Activated naive CD4-positive, alpha-beta T cell treated with Interleukin-2 at 50 U/mL for 16 hours (primary cell): Measurements from ENCODE around the gene GMPPB.
A peak's percentile ranks its signal among the peaks of the same experiment; 100 is the strongest.
"Not testable (repeated sequence)": the region's sequence is repeated elsewhere in the genome, so short reads cannot be mapped to it uniquely, and the experiment has no call there.

Experiments
- DNase-seq: peaks from one replicate; pipeline ENCODE4 v3.0.0-alpha.2; 2020

Gene GMPPB

DNA sequence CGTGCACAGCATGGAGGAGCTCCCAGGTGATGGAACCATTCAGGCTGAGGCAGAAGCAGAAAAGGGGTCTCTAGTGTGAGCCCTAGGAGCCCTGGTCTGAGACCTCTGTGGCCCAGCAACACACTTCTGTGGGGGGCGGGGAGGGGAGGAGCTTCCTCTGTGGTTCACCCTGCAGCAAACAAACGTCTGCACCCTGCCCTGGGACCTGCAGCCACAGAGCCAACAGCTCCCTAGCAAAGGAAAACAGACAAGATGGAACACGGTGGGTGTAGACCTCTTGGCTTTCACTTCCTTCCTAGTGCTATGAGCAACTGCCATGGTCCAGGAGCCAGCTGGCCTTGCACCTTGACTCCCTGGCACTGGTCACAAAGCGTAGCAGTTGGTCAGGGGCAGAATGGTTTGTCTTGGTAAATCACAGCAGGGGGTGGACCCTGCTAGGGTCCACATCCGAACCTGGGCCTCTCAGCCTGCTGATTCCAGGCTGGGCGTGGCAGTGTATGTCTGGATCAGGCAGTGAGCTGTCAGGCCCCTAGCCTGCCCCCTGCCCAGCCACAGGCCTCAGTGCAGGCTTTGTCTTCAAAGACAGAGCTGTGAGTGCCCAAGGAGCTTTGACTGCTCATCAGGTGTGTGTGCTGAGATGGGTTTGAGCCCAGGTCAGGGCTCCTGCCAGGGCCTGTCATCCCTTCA, 11.0 kb downstream of the GMPPB start:
- no peak for DNase-seq

DNA sequence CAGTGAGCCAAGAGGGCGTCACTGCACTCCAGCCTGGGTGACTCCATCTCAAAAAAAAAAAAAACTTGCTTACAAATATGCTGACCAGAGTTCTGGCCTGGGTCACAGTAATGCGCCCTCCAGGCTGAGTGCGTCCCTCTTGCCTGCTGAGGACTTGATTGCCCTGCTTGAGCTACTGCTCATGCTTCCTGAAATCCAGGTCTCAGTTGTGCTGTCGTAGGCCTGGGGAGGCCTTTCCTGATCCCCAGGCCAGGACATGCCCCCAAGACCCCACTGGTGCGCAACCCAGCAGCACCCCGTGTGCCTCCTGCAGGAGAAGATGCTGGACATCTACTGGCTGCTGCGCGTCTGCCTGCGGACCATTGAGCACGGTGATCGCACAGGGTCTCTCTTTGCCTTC, 11.6 kb downstream of the GMPPB start:
- DNase-seq: no peak

DNA sequence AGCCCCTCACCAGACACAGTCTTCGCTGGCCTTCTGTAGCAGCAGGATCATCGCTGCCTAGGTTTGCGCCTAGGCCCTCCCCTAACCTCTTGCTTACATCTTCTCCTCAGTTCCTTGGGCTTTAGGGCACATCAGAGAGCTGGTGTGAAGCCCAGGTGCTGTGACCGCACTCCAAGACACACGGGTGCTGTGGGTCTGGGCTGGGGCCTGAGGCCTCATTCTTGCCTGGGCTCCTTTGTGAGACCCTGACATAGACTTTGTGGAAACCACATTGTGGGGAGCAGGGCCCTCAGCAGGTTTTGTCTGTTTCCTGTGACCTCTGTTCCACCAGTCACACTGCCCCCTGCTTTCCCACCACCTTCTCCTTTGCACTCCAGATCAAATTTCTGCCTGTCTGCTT, 12.3 kb downstream of the GMPPB start:
- no peak for DNase-seq

DNA sequence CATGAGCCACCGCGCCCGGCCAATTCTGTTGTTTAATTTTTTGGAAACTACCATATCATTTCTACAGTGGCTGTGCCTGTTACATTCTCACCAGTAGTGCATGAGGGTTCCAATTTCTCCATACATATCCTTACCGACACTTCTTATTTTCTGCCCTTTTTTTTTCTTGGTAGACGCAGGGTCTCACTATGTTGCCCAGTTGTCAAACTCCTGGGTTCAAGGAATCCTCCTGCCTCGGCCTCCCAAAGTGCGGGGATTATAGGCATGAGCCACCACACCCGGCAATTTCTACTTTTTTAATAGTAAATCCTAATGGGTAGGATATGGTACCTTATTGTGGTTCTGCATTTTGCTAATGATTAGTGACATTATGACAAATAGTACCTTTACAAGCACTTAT, 13.9 kb downstream of the GMPPB start:
- no peak for DNase-seq

DNA sequence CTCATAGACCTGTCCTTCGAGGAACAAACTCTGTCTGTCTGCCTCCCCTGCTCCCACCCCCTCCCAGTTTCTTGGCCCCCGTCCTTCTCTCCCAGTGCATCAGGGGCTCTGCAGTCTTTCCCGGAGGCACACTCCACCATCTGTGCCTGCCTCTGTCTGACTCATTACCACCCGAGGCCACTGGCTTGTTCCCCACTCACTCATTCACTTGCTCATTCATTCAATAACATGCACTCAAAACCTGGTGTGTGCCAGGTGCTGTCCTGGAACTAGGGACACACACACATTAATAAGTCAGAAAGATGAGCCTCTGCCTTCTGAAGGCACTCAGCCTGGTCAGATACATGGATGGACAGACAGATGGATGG, 16.7 kb downstream of the GMPPB start:
- DNase-seq: no peak

DNA sequence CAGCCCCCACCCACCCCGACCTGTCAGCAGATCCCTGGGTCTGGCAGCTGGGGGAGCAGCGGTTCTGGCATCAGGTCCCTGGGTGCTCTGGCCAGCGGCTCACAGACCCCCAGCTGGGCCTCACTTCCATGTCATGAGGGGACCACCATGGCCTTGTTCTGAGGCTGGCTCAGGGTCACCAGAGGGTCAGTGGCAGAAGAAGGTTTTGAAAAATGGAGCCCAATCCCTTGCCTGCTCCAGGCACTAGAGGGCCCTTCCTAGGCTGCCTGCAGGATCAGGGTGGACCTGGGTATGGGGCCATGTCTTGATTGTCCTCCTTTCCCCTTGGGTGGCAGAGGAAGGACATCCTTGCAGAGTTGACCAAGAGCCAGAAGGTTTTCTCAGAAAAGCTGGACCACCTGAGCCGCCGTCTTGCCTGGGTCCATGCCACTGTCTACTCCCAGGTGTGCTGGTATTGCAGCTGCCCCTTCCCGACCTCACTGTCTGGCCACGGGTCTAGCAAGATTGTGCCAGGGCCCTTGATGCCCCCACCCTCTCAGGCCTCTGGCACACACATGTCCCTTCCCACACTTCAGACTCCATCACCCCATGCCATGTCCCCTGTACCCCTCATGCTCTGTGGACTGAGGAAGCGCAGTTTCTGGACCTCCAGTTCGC, 17.2 kb downstream of the GMPPB start:
- no peak for DNase-seq

DNA sequence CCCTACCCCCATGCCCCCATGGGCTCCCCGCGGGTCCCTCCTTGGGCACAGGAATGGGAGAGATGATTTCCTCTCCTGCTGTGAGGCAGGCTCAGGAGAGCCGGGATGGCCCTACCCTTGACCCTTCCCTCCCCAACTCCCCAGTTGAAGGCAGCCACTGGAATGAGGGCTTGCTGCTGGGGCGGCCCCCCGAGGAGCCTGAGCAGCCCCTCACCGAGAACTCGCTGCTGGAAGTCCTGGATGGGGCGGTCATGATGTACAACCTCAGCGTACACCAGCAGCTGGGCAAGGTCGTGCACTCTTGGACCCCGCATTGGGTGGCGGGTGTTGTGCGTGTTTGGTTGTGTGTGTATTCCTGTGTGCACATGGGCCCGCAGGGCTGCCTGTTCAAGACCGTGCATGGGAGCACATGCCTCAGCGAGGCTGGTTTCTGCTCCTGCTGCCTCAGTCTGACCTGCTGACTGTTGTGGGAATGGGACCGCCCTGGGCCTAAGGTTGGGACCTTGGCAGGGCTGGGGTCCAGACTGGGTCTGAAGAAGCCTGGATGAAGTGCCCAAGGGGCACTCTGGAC, 18.3 kb downstream of the GMPPB start:
- DNase-seq: no peak

DNA sequence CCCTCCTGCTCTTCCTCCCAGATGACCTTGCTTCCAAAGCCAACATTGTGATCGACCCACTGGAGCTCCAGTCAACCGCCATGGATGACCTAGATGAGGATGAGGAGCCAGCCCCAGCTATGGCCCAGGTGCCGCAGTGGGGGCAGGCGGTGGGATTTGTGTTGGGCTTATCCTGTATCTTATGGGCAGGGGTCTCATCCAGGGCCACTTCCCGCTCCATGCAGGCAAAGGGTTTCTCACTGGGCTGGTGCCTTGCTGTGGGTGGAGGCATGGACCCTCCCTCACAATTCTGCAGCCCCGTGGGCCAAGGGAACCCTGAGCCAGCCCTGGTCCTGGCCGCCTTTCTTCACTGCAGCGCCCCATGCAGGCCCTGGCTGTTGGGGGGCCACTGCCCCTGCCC, 19.1 kb downstream of the GMPPB start:
- DNase-seq: no peak

DNA sequence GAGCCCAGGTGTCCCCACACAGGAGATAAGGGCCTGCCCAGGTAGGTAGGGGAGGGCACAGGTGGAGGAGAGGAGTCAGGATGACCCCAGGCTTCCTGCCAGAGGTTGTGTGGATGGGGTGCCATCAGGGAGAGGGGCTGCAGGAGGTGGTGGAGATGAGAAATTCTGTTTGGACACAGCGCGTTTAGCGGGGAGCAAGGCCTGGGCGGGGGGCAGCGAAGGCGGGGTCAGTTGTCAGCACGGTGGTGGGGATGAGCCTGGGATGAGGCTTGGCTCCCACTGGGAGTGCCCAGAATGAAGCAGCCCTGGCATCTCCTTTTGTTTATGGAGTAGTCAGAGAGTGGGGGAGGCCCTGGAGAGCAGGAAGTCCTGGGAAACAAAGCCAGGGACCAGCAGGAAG, 19.8 kb downstream of the GMPPB start:
- DNase-seq: no peak

DNA sequence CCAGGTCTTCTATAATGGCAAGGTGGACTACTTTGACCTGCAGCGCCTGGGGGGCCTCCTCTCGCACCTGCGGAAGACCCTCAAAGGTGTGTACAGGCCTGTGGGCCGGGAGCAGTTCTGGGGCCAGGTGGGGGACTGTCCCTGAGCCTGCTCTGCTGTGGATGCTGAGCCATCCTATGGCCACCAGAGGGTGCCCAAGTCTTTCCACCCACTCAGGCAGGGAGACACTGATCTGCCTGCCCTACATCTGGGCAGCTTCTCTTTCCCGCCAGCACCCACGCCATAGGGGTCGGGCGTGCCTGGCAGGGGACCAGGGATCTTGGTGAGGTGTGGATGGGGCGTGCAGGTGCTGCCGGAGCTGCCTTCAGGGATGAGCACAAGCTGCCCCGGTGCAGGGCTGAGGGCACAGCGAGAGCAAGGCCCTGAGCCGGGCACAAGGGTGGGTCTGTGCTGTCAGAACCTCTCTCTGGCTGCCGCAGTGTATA, 20.3 kb downstream of the GMPPB start:
- peak; percentile 70 for DNase-seq

DNA sequence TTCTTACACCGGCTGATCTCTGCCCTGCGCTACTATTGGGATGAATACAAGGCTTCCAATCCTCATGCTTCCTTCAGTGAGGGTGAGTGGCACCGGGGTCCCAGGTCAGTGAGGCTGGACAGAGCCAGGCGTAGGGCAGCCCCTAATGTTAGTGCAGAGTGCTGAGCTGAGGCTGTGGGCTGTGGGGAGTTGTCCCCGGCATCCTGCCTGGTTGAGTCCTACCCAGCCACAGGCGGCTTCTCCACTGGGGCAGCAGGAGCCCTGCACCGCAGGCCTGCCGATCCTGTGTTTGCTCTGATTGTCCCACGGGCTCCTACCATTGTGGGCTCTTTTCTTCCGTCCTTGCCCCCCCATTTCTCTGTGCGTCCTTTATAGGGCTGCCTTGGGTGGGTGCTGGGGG, 21.1 kb downstream of the GMPPB start:
- DNase-seq: no peak

DNA sequence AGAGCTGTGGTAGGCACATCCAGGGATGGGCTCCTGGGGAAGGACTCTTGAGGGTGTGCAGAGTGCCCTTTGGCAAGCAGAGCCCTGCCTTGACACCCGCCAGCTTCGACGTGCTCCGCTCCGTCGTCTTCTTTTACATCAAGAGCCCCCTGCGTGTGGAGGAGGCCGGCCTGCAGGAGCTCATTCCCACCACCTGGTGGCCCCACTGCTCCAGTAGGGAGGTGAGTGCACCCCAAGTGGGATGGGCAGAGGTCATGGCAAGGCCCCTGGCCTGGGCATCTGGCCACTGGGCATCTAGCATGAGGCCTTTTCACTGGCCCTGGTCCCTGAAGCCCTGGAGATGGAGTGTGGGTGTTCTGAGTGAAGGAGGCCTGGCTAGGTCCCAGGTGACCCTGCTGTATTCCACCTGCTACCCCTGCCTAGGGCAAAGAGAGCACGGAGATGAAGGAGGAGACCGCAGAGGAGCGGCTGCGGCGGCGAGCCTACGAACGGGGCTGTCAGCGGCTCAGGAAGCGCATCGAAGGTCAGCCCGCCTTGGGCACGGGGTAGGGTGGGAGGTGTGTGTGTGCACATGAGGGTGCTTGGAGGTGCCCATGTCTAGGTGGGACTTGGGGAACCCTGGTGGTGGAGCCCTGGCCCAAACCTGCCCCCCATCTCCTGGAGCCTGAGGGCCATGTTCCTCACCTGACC, 22.2 kb downstream of the GMPPB start:
- no peak for DNase-seq

DNA sequence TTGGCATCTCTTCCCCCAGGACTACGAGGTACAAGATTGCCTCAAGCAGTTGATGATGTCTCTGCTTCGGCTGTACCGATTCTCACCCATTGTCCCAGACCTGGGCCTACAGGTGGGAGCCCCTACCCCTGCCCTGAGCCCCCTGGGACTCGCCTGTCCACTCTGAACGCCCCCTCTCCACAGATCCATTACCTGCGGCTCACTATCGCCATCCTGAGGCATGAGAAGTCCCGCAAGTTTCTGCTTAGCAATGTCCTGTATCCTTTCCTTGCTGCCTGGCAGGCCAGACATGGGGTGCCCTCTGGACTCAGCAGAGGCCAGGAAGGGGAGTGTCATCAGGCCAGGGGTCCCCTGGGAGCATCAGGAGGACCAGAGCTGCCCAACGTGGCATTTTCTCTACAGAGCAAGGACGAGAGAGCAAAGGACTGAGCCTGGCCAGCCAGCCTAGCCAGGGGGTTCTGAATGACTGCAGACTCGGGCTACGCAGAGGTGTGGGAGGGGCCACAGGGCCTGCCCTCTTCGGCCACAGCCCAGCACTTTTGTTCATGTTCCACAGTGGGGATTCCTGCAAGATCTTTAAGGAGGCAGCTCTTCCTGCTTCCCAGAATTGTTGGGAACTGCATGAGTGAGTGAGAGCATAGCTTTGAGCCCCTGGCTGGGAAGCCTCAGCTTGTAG, 23.2 kb downstream of the GMPPB start:
- DNase-seq: no peak

DNA sequence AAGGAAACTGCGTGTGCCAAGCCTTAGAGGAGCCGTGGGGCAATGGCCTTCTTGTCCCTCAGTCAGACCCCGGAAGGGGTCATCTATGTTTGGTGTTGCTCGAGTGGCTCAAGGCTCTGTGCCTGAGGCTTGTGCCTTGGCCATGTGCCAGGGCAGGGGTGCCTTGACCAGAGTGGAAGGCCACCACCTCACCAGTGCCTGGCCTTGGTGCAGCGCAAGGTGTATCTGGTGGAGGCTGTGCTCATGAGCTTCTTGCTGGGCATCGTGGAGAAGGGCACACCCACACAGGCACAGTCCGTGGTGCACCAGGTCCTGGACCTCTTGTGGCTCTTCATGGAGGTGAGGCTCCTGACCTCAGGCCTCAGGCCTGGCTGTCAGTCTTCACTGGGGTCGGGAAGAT, 23.7 kb downstream of the GMPPB start:
- DNase-seq: no peak

DNA sequence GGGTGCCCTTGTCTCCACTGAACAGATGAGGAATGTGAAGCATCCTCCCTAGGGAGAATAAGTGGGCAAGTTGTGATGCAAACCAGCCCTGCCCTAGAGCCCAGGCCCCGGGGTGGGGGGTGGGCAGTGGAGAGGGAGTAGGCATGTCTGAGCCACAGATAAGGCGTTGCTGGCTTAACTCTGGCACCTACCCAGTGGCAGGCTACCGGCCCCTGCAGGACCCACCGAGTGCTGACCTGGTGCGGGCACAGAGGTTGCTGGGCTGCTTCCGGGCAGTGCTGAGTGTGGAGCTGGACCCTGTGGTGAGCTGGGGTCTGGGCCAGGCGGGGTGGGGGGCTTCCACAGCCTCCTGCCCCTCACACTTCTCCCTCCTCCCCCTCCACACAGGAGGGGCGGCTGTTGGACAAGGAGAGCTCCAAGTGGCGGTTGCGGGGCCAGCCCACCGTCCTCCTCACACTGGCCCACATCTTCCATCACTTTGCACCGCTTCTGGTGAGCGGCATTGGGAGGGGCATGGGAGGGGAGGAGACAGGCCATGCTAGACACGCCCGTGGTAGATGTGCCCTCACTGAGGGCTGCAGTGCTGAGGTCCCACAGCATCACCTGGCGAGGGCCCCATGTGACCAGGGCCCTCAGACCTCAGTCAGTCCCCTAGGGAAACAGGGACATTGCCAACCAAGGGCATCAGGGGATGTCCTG, 24.3 kb downstream of the GMPPB start:
- DNase-seq: no peak

DNA sequence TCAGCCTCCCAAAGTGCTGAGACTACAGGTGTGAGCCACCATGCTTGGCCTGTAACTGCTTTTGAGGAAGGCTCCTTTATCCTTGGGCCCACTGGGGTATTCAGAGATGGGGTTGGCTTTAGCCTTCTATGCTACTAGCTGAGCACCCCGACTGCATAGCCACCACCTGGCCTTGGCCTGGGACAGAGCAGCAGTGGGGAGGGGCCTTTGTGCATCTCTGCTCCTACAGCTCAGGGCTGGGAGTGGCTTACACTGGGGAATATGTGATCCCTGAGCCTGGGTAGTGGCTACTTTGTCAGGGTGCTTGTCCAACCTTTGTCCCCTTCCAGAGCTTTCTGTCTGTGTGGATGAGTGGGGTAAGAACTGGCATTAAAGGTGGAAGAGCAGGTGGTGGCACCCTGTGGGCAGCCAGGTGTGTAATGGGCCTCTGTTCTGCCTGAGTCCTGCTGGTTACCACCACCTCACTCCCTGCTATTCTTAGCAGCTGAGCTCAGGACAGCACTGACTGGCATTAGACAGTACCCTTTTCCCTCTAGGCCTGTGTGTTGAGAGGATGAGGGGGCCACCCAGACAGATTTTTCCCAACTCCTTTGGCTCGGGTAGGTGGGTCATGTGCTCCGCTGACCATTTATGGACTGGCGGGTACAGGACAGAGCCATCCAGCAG, 28.3 kb downstream of the GMPPB start:
- not testable (repeated sequence) for DNase-seq

DNA sequence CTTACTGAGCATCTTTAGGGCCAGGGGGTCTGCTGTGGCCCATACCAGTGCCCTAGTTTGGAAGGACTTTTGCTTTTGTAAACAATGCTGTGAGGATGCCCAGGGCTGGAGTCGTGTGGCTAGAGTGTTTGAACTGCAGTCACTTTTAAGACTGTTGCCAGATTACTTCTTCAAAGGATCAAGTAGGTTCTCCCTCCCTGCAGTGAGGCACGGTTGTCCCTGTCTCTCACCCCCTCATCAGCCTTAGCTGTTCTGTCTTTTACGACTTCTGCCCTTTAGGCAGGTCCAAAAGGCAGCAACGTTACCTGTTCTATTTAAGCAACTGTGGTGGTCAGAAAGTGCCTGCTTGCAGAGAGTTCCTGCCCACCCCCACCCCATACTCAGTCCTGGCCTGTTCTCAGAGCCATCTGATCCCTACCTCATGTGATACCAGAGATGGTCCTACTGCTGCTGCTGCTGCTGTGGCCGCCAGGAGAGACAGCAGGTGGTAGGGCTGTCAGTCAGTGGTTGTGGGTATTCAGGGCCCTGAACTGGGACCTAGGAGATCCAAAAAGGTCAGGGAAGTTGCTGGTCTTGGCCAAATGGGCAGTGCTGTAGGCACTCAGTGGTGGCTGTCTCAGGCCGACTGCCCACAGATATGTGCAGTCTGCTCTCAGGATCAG, 29.2 kb downstream of the GMPPB start:
- DNase-seq: not testable (repeated sequence)

DNA sequence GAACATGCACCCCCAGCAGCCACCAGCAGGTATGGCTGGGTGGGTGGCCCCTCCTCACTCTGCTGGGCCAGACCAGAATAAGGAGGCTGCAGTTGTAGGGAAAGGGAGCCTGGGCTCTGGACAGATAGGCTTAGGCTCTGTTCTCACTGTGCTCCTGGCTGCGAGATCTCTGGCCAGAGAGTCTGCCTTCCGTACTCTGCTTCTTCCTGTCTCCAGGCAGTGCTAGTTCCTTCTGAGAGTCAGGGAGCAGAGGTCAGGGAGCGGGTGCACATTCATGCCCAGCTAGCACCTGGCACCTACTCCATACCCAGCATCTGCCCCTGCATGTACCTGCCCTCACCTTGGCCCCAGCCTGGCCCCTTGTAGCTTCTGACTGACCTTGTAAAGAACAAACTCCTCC, 32.3 kb downstream of the GMPPB start:
- DNase-seq: not testable (repeated sequence)

DNA sequence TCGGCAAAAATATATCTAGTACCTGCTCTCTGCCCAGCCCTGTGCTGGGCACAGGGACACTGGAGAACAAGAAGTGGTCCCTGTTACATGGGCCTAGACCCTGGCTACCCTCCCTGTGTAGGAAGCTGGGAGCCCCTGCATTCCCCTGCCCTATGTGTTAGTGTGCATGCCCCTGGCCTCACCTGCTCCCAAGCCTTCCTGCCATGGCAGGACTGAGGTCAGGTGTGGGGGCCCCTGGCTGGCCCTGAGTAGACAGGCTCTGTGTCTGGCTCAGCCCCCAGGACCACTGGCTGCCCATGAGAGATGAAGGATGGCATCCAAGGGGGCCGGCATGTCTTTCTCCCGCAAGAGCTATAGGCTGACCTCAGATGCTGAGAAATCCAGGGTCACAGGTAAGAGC, 32.9 kb downstream of the GMPPB start:
- DNase-seq: not testable (repeated sequence)

DNA sequence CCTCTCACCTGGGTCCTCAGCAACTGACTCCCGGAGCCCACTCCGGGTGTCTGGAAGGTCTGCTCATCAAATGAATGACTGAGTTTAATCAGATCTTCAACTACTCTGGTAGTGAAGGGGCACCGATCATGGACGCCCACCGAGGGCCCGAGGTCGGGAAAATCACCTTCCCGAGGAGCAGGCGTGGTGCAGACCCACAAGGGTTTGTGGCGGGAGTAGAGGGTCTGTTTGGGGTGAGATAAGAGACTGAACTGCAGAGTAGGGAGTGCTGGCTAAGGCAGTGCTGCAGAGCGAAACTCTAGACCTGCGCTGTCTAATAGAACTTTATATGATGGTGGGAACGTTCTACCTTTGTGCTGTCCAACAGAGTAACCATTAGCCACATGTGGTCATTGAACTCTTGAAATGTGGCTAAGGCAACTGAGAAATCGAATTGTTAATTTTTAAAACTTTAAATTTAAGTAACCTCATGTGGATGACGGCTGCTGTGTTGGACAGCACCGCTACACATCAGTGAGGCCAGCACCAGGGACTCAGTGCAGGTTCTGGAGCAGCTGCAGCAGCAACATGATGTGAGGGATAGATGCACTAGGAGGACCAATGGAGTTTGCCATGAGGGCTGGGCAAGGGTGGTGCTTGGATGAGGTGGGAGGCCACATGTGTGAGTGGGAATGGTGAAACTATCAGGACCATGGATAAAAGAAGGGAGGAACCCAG, 33.7 kb downstream of the GMPPB start:
- not testable (repeated sequence) for DNase-seq
